Measurements from ENCODE around the gene NXN. TPM values are rescaled to one million over a fixed set of nuclear protein-coding genes. Genes with fewer than 3 reads are reported as not detected.
"Not testable (repeated sequence)": the region's sequence is repeated elsewhere in the genome, so short reads cannot be mapped to it uniquely, and the experiment has no call there.

Gene NXN
- total RNA-seq, 1 donor from 2014 or later = 44.3 TPM

GRCh38 chr17:856149-856548 lies 123.4 kb downstream of the NXN start:
- intact Hi-C loops (cut with DNase I) = no loop called here
- ATAC-seq = peak; percentile 47
- DNase-seq (ENCODE audit: low spot score) = no peak

GRCh38 chr17:855569-855968 lies 124.0 kb downstream of the NXN start:
- peak; percentile 63 for ATAC-seq
- intact Hi-C loops (cut with DNase I) = no loop called here

DNA sequence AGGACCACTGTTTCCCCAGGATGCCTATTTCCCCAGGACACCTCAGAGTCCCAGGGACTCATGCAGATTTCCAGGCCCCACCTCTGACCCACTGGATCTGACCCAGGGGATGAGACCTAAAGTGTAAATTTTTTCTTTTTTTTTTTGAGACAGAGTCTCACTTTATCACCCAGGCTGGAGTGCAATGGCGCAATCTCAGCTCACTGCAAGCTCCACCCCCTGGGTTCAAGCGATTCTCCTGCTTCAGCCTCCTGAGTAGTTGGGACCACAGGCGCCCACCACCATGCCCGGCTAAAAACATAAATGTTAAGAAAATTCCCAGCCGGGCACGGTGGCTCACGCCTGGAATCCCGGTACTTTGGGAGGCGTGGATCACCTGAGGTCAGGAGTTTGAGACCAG lies 126.7 kb downstream of the NXN start:
- ATAC-seq; DNase-seq (ENCODE audit: low spot score); intact Hi-C loops (cut with DNase I): not testable (repeated sequence)

More at GRCh38 chr17:855569-855968, 124.0 kb downstream of the NXN start:
- no peak for DNase-seq (ENCODE audit: low spot score)

- intact Hi-C loops (cut with DNase I) = no loop called here
- DNase-seq (ENCODE audit: low spot score) = no peak
- ATAC-seq = no peak
Measured at GRCh38 chr17:852349-852748, 127.2 kb downstream of the NXN start.

GRCh38 chr17:851924-852323 lies 127.7 kb downstream of the NXN start:
- DNase-seq (ENCODE audit: low spot score) (no peak), ATAC-seq (no peak)
- intact Hi-C loops (cut with DNase I) = no loop called here

- peak; percentile 67 for ATAC-seq
- DNase-seq (ENCODE audit: low spot score) = no peak
- intact Hi-C loops (cut with DNase I) = no loop called here
Measured at GRCh38 chr17:850851-851763, 128.5 kb downstream of the NXN start.

DNA sequence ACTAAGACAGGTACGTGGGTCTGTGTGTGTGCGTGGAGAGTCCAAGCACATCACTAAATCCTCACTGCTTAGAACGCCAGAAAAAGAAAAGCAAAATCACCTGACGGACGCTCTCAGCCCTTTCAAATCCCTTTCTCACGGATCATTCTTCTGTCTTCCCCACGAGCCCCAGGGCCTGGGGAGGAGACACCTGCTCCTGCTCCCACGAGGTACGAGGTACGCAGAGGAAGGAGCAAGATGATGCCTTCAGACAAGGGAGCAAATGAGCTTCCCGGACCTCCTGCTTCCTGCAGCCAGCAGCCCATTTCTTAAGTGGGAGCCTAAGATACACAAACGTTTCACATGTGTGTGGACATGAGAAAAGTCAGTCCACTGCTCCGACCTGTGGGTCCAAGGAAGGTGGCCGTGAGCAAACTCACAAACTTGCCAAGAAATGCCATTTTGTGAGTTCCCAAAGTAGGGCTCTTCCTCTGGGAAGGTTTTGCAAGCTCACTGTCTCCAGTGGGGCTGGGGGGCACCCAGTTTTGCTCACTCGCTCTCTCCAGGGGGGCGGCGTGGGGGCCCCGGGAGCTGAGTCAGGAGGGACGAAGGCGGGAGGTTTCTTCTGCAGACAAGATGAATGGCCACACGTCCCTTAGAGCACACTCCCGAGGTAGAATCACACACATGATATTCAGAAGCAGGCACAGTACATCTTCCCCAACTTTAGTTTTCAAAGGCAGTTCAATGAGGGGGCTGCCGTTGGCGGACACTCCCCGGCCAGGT lies 129.3 kb downstream of the NXN start:
- DNase-seq (ENCODE audit: low spot score) (no peak), ATAC-seq (no peak)
- intact Hi-C loops (cut with DNase I) = no loop called here

DNA sequence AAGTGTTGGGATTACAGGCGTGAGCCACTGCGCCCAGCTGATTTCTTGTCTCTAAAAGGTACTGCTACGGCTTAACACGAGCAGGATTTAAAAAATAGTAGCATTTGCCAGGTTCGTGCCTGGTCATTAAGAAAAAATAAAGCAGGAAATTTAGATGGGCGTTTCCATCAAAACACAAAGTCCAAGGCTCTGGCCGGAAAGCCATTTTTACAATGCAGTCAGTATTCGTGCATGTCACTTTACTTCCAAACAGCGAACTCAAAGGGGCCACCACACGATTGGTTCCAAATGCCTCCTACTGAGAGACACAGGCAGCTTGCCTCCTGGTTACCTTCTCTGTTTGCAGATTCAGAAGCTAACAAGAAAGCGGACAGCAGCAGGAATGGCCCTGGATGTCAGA lies 131.2 kb downstream of the NXN start:
- DNase-seq (ENCODE audit: low spot score) = no peak
- no peak for ATAC-seq
- intact Hi-C loops (cut with DNase I) = no loop called here

- ATAC-seq (no peak), DNase-seq (ENCODE audit: low spot score) (no peak)
- intact Hi-C loops (cut with DNase I) = no loop called here
Measured at GRCh38 chr17:846901-847843, 132.4 kb downstream of the NXN start.

DNA sequence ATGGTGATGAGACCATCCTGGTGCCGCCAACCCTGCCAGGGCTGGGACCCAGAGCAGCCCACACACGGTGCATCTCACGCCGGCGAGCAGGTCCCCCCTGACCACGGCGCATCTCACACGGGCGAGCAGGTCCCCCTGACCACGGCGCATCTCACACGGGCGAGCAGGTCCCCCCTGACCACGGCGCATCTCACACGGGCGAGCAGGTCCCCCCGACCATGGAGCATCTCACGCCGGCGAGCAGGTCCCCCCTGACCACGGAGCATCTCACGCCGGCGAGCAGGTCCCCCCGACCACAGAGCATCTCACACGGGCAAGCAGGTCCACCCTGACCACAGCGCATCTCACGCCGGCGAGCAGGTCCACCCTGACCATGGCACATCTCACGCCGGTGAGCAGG lies 138.3 kb downstream of the NXN start:
- intact Hi-C loops (cut with DNase I) = no loop called here
- ATAC-seq (peak; percentile 38), DNase-seq (ENCODE audit: low spot score) (no peak)

DNA sequence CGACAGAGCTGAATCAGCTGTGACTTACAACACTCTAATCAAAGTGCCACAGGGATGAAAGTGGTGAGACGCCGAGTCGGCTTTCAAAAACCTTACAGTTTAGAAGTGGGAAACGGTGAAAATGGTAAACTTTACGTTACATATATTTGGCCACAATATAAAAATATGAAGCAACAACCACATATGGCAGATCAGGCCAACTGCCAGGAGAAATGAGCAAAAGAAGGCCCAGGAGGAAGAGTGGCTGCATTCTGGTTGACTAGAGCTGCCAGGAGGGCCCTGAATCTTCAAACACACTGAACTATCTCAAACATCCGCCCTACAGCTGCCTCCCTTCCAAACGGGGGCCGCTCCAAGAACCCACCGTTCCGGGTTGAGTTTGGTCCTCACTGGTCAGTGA lies 141.1 kb downstream of the NXN start:
- no peak for ATAC-seq
- DNase-seq (ENCODE audit: low spot score) = no peak
- intact Hi-C loops (cut with DNase I) = no loop called here

DNA sequence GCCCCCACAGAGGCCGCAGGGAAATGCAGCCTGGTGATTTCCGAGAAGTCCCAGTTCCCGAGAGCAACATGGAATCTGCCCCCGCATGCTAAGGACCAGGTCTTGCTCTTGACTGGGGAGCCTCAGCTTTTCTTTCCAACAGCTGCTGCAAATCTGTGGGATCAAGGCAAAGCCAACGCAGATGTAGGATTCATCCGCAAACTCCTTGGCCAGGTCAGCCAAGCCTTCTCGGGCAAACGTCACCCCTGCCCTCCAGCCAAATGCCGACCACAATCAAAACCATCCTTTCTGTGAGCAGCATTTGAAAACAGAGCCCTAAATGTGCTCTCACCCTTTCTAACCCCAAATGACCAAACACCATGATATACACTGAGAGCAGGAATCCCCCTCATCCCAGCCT lies 143.4 kb downstream of the NXN start:
- DNase-seq (ENCODE audit: low spot score) (no peak), ATAC-seq (no peak)
- intact Hi-C loops (cut with DNase I) = no loop called here

DNA sequence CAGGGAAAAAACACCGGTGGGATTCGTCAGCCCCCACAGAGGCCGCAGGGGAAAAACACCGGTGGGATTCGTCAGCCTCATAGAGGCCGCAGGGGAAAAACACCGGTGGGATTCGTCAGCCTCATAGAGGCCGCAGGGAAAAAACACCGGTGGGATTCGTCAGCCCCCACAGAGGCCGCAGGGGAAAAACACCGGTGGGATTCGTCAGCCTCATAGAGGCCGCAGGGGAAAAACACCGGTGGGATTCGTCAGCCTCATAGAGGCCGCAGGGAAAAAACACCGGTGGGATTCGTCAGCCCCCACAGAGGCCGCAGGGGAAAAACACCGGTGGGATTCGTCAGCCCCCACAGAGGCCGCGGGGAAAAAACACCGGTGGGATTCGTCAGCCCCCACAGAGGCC lies 143.9 kb downstream of the NXN start:
- DNase-seq (ENCODE audit: low spot score); ATAC-seq; intact Hi-C loops (cut with DNase I): not testable (repeated sequence)

- DNase-seq (ENCODE audit: low spot score) (no peak), ATAC-seq (peak; percentile 91)
- intact Hi-C loops (cut with DNase I) = no loop called here
Measured at GRCh38 chr17:835263-835662, 144.3 kb downstream of the NXN start.

DNA sequence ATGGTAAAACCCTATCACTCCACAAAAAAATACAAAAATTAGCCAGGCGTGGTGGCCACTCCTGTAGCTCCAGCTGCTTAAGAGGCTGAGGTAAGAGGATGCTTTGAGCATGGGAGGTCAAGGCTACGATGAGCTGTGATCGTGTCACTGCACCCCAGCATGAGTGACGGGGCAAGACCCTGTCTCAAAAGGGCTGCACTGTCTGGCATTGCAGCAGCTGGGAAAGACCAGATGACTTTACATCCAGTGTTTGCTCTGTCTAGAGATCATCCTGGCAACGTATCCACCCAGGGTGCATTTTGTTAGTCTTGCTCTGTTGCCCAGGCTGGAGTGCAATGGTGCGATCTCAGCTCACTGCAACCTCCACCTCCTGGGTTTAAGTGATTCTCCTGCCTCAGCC lies 145.4 kb downstream of the NXN start:
- ATAC-seq (no peak), DNase-seq (ENCODE audit: low spot score) (no peak)
- intact Hi-C loops (cut with DNase I) = no loop called here

- intact Hi-C loops (cut with DNase I) = no loop called here
- no peak for DNase-seq (ENCODE audit: low spot score)
- no peak for ATAC-seq
Measured at GRCh38 chr17:830950-831349, 148.6 kb downstream of the NXN start.

DNA sequence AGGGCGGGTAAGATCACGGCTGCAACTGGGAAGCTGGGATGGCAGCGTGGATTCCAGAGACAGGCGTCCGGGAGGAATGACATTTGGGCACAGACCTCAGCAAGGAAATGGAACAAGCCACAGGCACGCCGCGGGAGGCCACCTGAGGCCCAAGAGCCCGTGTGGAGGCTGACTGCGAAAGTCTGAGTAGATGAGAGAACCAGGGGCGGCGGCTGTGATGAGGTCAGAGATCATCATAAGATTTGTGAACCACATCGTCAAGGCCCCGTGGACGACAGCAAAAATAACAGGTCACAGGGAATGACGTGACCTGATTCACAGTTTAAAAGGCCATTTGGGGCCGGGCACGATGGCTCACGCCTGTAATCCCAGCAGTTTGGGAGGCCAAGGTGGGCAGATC lies 149.2 kb downstream of the NXN start:
- no peak for DNase-seq (ENCODE audit: low spot score)
- no peak for ATAC-seq
- intact Hi-C loops (cut with DNase I) = no loop called here

DNA sequence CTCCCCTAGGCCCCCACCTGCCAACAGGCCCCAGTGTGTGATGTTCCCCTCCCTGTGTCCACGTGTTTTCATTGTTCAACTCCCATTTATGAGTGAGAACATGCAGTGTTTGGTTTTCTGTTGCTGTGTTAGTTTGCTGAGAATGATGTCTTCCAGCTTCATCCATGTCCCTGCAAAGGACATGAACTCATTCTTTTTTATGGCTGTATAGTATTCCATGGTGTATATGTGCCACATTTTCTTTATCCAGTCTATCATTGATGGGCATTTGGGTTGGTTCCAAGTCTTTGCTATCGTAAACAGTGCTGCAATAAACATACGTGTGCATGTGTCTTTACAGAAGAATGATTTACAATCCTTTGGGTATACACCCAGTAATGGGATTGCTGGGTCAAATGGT lies 150.0 kb downstream of the NXN start:
- DNase-seq (ENCODE audit: low spot score); ATAC-seq; intact Hi-C loops (cut with DNase I): not testable (repeated sequence)

GRCh38 chr17:828761-829160 lies 150.8 kb downstream of the NXN start:
- ATAC-seq = no peak
- DNase-seq (ENCODE audit: low spot score) = no peak
- intact Hi-C loops (cut with DNase I) = no loop called here

Measured in sciatic nerve (tissue), 2 donors.